Stimulated activated naive CD8-positive, alpha-beta T cell treated with anti-CD3 and anti-CD28 coated beads, Interleukin-15, Interleukin-2, amounts not matched to agents 100 ng/mL and 50 ng/mL, for 24 hours (primary cell): Measurements from ENCODE around the gene HMBS.

Source experiments
- H3K27ac Mint-ChIP-seq: one replicate; pipeline ENCODE4 v1.8.0; 2021; ENCODE audit warnings: mild to moderate bottlenecking, mixed read lengths
- H3K27me3 Mint-ChIP-seq: one replicate; pipeline ENCODE4 v1.8.0; 2021; ENCODE audit warnings: mixed read lengths
- H3K36me3 Mint-ChIP-seq: one replicate; pipeline ENCODE4 v1.8.0; 2021; ENCODE audit warnings: low read depth, mixed read lengths
- H3K4me1 Mint-ChIP-seq: one replicate; pipeline ENCODE4 v1.8.0; 2021; ENCODE audit warnings: low read depth, mixed read lengths
- H3K4me3 Mint-ChIP-seq: one replicate; pipeline ENCODE4 v1.8.0; 2021; ENCODE audit warnings: mild to moderate bottlenecking, mixed read lengths
- H3K9me3 Mint-ChIP-seq: one replicate; pipeline ENCODE4 v1.8.0; 2021; ENCODE audit warnings: mixed read lengths

Gene HMBS

DNA sequence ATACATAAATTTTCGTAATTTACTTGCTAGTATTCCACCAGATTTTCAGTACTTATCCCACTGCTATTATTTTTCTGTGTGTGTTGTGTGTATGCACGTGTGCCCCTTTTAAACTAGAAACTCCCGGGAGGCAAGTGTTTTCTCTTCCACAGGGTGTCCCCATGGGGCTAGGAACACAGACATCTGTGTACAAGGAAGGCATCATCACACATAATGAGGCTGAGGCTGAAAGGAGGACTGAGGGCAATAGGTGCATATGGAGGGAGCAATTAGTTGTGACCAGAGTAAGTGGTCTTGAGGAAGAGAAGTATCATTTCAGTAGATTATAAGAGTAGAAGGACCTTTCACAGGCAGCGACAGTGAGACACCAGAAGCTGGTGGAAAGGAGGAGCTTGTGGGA lies 19.1 kb downstream of the HMBS start:
- peak overlapping the region; percentile 38 for H3K27ac Mint-ChIP-seq
- no peaks in the 10 kb centered on the region for H3K27me3 Mint-ChIP-seq
- H3K4me1 Mint-ChIP-seq = peaks cover 52% of the 10 kb centered on the region
- peaks cover 19% of the 10 kb centered on the region for H3K36me3 Mint-ChIP-seq
- no peaks in the 10 kb centered on the region for H3K9me3 Mint-ChIP-seq
- H3K4me3 Mint-ChIP-seq = peak overlapping the region; percentile 88

DNA sequence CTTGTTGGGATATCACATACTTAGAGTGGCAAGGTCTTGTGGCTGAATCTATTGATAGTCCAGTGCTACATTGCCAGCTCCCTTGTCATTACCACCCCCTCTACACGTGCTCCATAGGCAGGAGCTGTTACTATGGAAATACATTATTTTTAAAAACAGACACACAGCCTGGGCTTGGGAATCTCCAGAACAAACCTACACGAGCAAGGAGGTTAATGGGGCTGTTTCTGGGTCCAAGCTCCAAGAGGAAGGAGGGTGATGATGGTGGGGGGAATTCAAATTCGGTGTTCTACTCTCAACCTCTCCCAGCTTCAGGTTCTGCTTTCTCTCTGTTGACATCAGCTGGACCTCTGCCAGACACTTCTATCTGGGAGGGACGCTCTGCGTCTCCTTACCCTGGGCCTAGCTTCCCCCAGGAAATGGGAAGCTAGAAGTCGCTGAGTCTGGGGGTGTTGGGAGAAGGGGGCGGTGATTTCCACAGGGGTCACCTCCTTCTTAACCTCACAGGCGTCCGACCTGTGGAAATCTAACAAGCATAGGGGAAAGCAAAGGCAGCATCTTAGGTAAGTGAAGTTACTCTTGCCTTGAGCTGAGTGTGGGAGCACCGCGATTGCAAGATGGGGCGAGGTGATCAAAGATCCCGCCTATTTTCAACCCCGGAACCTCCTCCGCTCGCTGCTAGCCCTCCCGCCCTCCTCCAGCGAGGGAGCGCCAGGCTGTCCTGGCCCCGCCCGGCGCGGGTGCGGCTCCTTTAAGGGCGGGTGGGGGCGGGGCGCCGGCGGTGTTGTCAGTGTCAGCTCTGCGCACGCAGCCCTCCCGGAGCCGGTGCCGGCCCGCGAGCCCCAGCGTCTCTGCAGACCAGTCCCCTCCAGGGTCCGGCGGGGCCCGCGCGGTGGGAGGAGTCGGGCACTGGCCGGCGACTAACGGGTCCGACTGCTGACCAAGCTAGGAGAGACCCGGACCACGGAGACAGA lies 22.2 kb downstream of the HMBS start, which contains the start of gene C2CD2L:
Gene C2CD2L (plus strand): TSS at position 781 of the 974 bp plus-strand sequence. CDS start 398 bp downstream, outside the sequence.
- peaks cover 50% of the 10 kb centered on the region for H3K4me1 Mint-ChIP-seq
- peaks cover 20% of the 10 kb centered on the region for H3K36me3 Mint-ChIP-seq
- H3K27ac Mint-ChIP-seq = peak within 1 kb of the TSS; percentile 86
- no peaks in the 10 kb centered on the region for H3K27me3 Mint-ChIP-seq
- no peaks in the 10 kb centered on the region for H3K9me3 Mint-ChIP-seq
- peak within 1 kb of the TSS; percentile 93 for H3K4me3 Mint-ChIP-seq

DNA sequence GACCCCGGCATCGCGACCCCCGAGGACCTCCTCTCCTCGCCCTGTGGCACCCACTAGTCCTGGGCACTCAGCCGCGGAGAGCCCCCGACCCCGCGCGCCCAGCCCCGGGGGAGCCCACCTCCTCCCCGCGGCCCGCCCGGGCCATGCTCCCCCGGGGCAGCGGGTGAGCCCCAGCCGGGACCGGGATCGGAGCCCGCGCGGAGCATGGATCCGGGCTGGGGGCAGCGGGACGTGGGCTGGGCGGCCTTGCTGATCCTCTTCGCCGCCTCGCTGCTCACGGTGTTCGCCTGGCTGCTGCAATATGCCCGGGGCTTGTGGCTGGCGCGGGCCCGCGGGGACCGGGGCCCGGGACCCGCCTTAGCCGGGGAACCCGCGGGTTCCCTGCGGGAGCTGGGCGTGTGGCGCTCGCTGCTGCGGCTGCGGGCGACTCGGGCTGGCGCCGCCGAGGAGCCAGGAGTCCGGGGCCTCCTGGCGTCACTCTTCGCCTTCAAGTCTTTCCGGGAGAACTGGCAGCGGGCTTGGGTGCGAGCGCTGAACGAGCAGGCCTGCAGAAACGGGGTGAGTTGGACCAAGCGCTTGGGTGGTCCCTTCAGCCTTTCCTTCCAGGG lies 23.0 kb downstream of the HMBS start:
- Mint-ChIP-seq H3K4me1 (peaks cover 46% of the 10 kb centered on the region), H3K36me3 (peaks cover 23% of the 10 kb centered on the region), H3K27me3 (no peaks in the 10 kb centered on the region), H3K9me3 (no peaks in the 10 kb centered on the region), H3K27ac (peak overlapping the region; percentile 83), H3K4me3 (peak overlapping the region; percentile 93)

DNA sequence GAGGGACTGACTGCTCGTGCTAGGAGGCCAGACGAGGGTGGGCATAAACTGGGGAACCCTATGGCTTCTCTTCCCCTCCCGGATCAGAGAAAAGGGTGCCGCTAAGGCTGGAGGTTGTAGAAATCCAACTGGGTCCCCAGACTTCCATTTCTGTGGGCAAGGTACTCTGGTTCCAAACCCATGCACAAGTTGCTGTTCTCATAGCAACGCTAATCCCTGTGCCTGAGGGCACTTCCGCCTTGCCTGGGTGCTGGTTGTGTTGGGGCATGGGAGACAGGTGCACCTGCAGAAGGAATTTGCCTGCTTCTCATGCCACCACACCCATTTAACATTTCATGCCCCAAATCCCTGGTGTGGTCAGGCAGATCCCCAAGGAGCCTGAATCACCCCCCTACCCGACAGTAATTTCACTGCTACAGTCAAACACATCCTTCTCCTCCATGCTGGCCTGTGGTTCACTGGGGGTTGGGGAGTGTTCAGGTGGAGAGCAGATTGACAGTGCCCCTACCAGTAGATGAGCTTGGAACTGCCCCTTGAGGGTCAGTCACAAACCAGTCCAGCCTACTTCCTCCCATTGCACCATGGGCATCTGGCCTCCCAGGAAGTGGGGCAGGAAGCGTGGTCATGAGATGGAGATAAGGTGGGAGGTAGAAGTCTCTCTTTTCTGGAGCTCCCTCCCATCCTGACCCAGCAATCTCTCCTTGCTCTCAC lies 23.6 kb downstream of the HMBS start:
- Mint-ChIP-seq H3K4me1 (peaks cover 43% of the 10 kb centered on the region), H3K27me3 (no peaks in the 10 kb centered on the region), H3K36me3 (peaks cover 29% of the 10 kb centered on the region), H3K27ac (peak overlapping the region; percentile 83), H3K4me3 (peak overlapping the region; percentile 93), H3K9me3 (no peaks in the 10 kb centered on the region)

DNA sequence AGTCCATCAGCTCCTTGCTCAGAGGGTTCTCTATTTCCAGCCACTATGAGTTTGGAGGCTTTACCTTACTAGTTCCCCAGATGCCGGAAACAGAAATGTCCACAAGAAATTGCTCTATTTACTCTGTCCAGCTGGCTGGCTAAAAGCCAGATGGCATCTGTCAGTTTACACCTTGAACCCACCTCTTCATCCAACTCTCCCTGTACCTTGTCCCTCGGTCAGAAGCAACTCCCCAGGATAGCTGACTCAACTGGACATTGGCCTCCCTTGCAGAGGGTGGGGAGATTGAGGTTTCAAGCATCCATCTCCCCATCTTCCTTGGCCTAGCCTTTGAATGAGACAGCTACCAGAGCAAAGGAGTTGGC lies 24.2 kb downstream of the HMBS start:
- no peaks in the 10 kb centered on the region for H3K27me3 Mint-ChIP-seq
- peak overlapping the region; percentile 93 for H3K4me3 Mint-ChIP-seq
- H3K4me1 Mint-ChIP-seq = peaks cover 40% of the 10 kb centered on the region
- peak overlapping the region; percentile 83 for H3K27ac Mint-ChIP-seq
- no peaks in the 10 kb centered on the region for H3K9me3 Mint-ChIP-seq
- H3K36me3 Mint-ChIP-seq = peaks cover 32% of the 10 kb centered on the region

DNA sequence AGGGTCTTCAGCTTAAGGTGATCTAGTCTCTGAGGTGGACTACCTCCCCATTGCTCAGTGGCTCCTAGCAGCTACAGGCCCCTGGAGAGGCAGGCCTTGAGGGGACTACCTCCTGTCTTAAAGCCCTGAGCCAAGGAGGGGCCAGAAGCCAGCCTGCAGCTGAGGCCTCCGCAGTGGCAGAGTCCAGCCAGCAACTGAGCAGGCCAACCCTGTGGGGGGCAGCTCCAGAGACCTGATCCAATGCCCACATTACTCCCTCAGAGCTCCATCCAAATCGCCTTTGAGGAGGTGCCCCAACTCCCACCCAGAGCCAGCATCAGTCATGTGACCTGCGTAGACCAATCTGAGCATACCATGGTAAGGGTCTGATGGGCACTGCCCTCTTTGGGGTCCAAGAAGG lies 25.2 kb downstream of the HMBS start:
- Mint-ChIP-seq H3K4me3 (peak overlapping the region; percentile 93), H3K27me3 (no peaks in the 10 kb centered on the region), H3K27ac (peak overlapping the region; percentile 83), H3K4me1 (peaks cover 39% of the 10 kb centered on the region), H3K36me3 (peaks cover 32% of the 10 kb centered on the region), H3K9me3 (no peaks in the 10 kb centered on the region)

DNA sequence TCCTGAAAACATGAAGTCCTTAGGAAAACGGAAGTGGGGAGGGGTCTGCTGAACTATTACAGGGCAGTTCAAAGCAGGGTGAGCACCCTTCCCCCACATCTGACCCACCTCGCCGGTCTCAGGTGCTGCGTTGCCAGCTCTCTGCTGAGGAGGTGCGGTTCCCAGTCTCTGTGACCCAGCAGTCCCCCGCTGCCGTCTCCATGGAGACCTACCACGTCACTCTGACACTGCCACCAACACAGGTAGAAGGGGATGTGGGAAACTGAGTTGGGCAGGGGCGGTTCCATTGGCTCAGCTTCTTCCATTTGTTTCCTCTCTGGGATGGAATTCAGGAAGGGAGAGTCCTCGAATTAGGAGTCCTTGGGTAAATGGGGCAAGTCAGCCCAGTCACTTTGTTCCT lies 25.8 kb downstream of the HMBS start:
- peaks cover 37% of the 10 kb centered on the region for H3K36me3 Mint-ChIP-seq
- no peak overlapping the region for H3K27ac Mint-ChIP-seq
- H3K4me3 Mint-ChIP-seq = no peak overlapping the region
- no peaks in the 10 kb centered on the region for H3K27me3 Mint-ChIP-seq
- peaks cover 44% of the 10 kb centered on the region for H3K4me1 Mint-ChIP-seq
- no peaks in the 10 kb centered on the region for H3K9me3 Mint-ChIP-seq

DNA sequence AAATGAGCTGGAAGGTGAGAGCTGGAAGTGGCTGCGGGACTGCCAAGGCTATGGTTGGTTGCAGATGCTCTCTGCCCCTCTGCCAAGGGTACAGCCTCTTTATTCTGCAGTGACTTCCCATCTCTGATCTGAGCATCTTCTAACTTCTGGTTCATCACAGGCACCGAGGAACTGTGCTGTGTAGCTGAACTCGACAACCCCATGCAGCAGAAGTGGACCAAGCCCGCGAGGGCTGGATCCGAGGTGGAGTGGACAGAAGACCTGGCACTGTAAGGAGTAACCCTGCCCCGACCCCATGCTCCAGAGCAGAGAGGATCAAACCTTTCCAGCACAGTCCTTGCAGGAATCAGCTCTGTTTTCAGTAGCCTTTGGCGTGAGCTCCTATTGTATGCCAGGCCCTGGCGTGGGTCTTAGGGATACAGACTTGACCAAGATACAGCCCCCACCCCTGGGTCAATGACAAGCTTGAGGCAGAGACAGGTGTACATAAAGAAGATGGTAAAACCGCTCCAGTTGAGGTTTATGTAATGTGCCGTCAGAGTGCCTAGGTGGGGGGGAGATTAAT lies 26.8 kb downstream of the HMBS start:
- Mint-ChIP-seq H3K36me3 (peaks cover 44% of the 10 kb centered on the region), H3K27ac (no peak overlapping the region), H3K4me1 (peaks cover 45% of the 10 kb centered on the region), H3K27me3 (no peaks in the 10 kb centered on the region), H3K9me3 (no peaks in the 10 kb centered on the region), H3K4me3 (no peak overlapping the region)

DNA sequence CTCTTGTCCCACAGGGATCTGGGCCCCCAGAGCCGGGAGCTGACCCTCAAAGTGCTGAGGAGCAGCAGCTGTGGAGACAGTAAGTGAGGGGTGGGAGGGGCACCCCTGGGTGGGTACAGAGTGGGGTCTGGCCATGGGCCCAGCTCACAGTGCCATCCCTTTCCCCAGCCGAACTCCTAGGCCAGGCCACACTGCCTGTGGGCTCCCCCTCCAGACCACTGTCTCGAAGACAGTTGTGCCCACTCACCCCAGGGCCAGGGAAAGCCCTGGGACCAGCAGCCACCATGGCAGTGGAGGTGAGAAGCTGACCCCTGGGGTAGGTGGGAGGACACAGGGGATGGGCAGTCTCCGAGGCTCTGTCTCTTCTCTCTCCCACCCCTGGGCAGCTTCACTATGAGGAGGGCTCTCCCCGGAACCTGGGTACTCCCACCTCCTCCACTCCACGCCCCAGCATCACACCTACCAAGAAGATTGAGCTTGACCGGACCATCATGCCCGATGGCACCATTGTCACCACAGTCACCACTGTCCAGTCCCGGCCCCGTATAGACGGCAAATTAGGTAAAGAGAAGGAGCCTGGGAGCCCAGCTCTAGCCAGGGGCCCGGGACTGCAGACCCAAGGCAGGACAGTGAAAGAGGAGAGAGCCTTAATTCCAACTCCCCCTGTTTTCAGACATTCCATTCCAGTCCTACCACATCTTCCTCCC lies 27.8 kb downstream of the HMBS start:
- H3K27ac Mint-ChIP-seq = no peak overlapping the region
- H3K9me3 Mint-ChIP-seq = no peaks in the 10 kb centered on the region
- peaks cover 51% of the 10 kb centered on the region for H3K36me3 Mint-ChIP-seq
- H3K4me3 Mint-ChIP-seq = no peak overlapping the region
- no peaks in the 10 kb centered on the region for H3K27me3 Mint-ChIP-seq
- H3K4me1 Mint-ChIP-seq = peaks cover 39% of the 10 kb centered on the region

DNA sequence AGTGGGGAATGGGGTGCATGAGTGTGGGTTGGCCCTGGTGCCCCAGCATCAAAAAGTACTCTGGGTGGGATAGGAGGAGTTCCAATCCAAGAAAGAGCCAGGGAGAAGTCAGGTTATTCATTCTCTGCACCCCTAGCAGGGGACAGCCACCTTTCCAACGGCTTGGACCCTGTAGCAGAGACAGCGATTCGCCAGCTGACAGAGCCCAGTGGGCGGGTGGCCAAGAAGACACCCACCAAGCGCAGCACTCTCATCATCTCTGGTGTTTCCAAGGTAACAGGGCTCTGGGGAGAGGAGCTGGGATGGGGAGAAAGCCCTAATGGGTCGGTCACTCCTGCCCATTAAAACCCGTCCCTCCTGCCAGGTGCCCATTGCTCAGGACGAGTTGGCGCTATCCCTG lies 29.0 kb downstream of the HMBS start:
- no peak overlapping the region for H3K4me3 Mint-ChIP-seq
- peaks cover 58% of the 10 kb centered on the region for H3K36me3 Mint-ChIP-seq
- peaks cover 33% of the 10 kb centered on the region for H3K4me1 Mint-ChIP-seq
- no peak overlapping the region for H3K27ac Mint-ChIP-seq
- no peaks in the 10 kb centered on the region for H3K9me3 Mint-ChIP-seq
- no peaks in the 10 kb centered on the region for H3K27me3 Mint-ChIP-seq

DNA sequence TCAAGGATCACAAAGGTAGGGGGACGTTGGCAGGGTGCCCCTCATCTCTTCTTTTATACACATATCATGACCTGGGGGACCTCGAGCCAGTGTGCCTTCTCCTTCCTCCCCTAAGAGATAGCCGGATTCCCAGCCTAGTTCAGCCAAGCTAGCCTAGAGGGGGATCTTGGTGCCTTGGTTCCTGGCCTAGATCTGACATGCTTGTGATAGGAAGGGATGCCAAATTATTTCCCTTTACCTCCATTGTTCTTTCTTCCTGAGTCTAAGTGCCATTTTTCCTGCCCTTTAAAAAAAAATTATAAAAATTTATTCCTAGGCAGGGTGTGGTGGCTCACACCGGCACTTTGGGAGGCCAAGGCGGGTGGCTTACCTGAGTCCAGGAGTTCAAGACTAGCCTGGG lies 29.7 kb downstream of the HMBS start:
- H3K27me3 Mint-ChIP-seq = no peaks in the 10 kb centered on the region
- no peak overlapping the region for H3K27ac Mint-ChIP-seq
- H3K4me3 Mint-ChIP-seq = no peak overlapping the region
- H3K36me3 Mint-ChIP-seq = peaks cover 58% of the 10 kb centered on the region
- H3K9me3 Mint-ChIP-seq = no peaks in the 10 kb centered on the region
- H3K4me1 Mint-ChIP-seq = peaks cover 27% of the 10 kb centered on the region

DNA sequence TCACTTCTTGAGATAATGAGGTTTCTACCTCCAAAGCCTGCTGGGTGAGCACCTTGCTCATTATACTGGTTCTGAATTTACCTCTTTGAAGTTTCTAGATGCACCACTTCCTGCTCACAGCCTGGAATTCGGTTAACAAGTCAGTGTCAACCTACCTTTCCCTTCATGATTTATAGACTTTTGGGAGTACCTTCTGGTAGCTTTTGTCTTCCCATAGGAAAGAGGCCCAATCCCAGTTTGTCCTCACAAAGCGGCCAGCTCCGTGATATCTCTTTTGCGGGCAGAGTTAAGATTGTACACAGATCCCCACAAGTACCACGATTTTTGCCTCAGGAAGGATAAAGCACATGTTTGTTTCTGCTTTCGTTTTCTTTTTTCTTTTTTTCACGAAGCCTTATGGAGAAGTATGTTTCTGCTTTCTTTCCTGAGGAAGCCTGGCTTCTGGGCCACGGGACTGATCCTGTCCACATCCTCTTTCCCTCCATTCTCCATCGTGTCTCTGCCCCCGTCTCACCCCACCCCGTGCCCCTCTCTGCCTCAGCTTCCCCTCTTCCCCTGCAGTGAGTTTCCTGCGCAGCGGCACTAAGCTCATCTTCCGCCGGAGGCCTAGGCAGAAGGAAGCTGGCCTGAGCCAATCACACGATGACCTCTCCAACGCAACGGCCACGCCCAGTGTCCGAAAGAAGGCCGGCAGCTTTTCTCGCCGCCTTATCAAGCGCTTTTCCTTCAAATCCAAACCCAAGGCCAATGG lies 31.0 kb downstream of the HMBS start:
- peaks cover 23% of the 10 kb centered on the region for H3K4me1 Mint-ChIP-seq
- H3K27ac Mint-ChIP-seq = peak overlapping the region; percentile 89
- H3K27me3 Mint-ChIP-seq = no peaks in the 10 kb centered on the region
- no peaks in the 10 kb centered on the region for H3K9me3 Mint-ChIP-seq
- H3K36me3 Mint-ChIP-seq = peaks cover 51% of the 10 kb centered on the region
- H3K4me3 Mint-ChIP-seq = peak overlapping the region; percentile 69

DNA sequence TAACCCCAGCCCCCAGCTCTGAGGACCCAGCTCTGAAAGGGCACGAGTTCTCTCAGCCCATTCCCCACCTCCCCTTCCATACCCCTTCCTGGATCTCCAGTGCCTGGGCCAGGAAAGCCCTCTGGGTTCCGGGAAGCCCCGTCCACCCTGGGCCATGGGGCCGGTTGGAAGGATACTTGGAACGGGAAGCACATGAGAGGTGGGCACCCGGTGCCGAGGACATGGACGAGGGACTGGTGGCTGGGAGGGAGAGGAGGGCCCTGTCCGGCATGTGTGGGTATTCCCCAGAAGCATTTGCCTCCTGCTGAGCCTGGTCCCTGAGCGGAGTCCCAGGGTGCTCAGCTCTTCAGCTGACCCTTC lies 31.5 kb downstream of the HMBS start:
- Mint-ChIP-seq H3K9me3 (no peaks in the 10 kb centered on the region), H3K27ac (peak overlapping the region; percentile 89), H3K4me1 (peaks cover 28% of the 10 kb centered on the region), H3K4me3 (no peak overlapping the region), H3K27me3 (no peaks in the 10 kb centered on the region), H3K36me3 (peaks cover 49% of the 10 kb centered on the region)

DNA sequence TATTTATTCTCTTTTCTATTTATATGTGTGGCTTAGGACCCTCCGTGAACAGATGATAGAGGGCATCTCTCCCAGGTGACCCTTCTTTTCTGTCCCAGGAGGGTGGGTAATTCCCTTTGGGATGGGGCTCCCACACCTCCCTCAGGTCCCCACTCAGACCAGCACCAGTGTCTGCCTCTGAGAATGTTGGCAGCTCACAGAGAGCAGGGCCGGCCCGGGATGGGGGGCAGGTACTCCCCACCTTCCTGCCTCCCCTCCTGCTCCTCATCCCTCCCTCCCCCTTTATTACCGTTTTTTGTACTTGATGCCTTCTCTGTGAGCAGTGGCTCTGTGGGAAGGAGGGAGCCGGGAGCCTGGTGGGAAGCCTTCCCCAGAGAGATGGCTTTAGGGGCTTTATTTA lies 31.9 kb downstream of the HMBS start:
- Mint-ChIP-seq H3K27me3 (no peaks in the 10 kb centered on the region), H3K36me3 (peaks cover 45% of the 10 kb centered on the region), H3K4me1 (peaks cover 28% of the 10 kb centered on the region), H3K27ac (peak overlapping the region; percentile 39), H3K4me3 (no peak overlapping the region), H3K9me3 (no peaks in the 10 kb centered on the region)
